Hepatocyte (in vitro differentiated cells): ENCODE data around the gene INO80C. TPM values are rescaled to one million over a fixed set of nuclear protein-coding genes. Genes with fewer than 3 reads are reported as not detected.

Source experiments
- DNase-seq: peaks from one replicate; pipeline ENCODE4 v3.0.0-alpha.2; 2016; ENCODE audit warnings: low spot score
- H2AFZ ChIP-seq: fragments of 200-600 bp; sonication (generic); 2 replicates; pipeline ENCODE4 v1.6.0; 2016; ENCODE audit warnings: antibody characterized with exemption, mild to moderate bottlenecking
- H3K27ac ChIP-seq: fragments of 200-600 bp; sonication (generic); 2 replicates; pipeline ENCODE4 v1.5.1; 2016; ENCODE audit warnings: mild to moderate bottlenecking
- H3K27me3 ChIP-seq: fragments of 200-600 bp; sonication (generic); 2 replicates; pipeline ENCODE4 v1.6.1; 2016
- H3K36me3 ChIP-seq: fragments of 200-600 bp; sonication (generic); replicated peaks from 2 replicates; pipeline ENCODE4 v1.5.1; 2016; ENCODE audit warnings: low read depth; ENCODE audit not compliant: insufficient read depth
- H3K4me1 ChIP-seq: fragments of 200-600 bp; sonication (generic); 2 replicates; pipeline ENCODE4 v1.5.1; 2016; ENCODE audit warnings: mild to moderate bottlenecking, moderate library complexity; ENCODE audit not compliant: insufficient read depth
- H3K4me2 ChIP-seq: fragments of 200-600 bp; sonication (generic); 2 replicates; pipeline ENCODE4 v1.6.0; 2016
- H3K4me3 ChIP-seq: fragments of 200-600 bp; sonication (generic); 2 replicates; pipeline ENCODE4 v1.5.1; 2016; ENCODE audit warnings: mild to moderate bottlenecking
- H3K79me2 ChIP-seq: fragments of 200-600 bp; sonication (generic); 2 replicates; pipeline ENCODE4 v1.6.0; 2017; ENCODE audit warnings: mild to moderate bottlenecking
- H3K9me2 ChIP-seq: fragments of 200-600 bp; sonication (generic); replicated peaks from 2 replicates; pipeline ENCODE4 v1.6.0; 2017; ENCODE audit warnings: mild to moderate bottlenecking; ENCODE audit not compliant: insufficient read depth
- H3K9me3 ChIP-seq: fragments of 200-600 bp; sonication (generic); 2 replicates; pipeline ENCODE4 v1.5.1; 2016; ENCODE audit warnings: low read depth, mild to moderate bottlenecking
- H4K20me1 ChIP-seq: fragments of 200-600 bp; sonication (generic); 2 replicates; pipeline ENCODE4 v1.6.0; 2016; ENCODE audit warnings: mild to moderate bottlenecking; ENCODE audit not compliant: insufficient read depth, poor library complexity, severe bottlenecking
- CTCF ChIP-seq: fragments of 200-600 bp; sonication (generic); IDR thresholded peaks from 2 replicates; pipeline ENCODE4 v1.5.1; 2016; ENCODE audit warnings: antibody characterized with exemption, mild to moderate bottlenecking; ENCODE audit not compliant: poor library complexity
- EZH2 ChIP-seq: fragments of 200-600 bp; sonication (generic); IDR thresholded peaks from 2 replicates; pipeline ENCODE4 v1.6.1; 2016; ENCODE audit warnings: antibody characterized with exemption, mild to moderate bottlenecking, borderline replicate concordance
- EZH2phosphoT487 ChIP-seq: fragments of 200-600 bp; sonication (generic); IDR thresholded peaks from one replicate; pipeline ENCODE4 v1.6.1; 2018; ENCODE audit warnings: antibody characterized with exemption, mild to moderate bottlenecking, low read depth, moderate library complexity; ENCODE audit not compliant: unreplicated experiment, severe bottlenecking
- WGBS: methylation state at CpG from one replicate; pipeline ENCODE4 v1.1.6; 2016; ENCODE audit warnings: low lambda C conversion rate; ENCODE audit errors: missing lambda C conversion rate; 5-methylcytosine and 5-hydroxymethylcytosine counted together
- polyA plus RNA-seq: library from polyadenylated mRNA; unstranded; fragments of >200 nt; fragmentation: Nextera tagmentation; extraction: Ambion mirVana; gene quantifications from 2 replicates; pipeline ENCODE4 v1.2.1, GENCODE V29; 2016
- total RNA-seq: library from RNA; depleted of rRNA; stranded (reverse); fragments of >200 nt; gene quantifications from 2 replicates; pipeline ENCODE4 v1.2.3, GENCODE V29; 2014

The INO80C gene
- total and polyA plus RNA-seq, 2 experiments from 2014 or later, result 16.5 to 25.1 TPM

GRCh38 chr18:35465329-35465728 is 32.4 kb downstream of the INO80C start:
- Histone ChIP-seq H3K4me2 (no peak overlapping the region), H3K27me3 (no peaks in the 10 kb centered on the region), H3K4me1 (peaks cover 13% of the 10 kb centered on the region), H4K20me1 (no peaks in the 10 kb centered on the region), H3K9me2 (no peaks in the 10 kb centered on the region), H3K4me3 (no peak overlapping the region), H3K27ac (no peak overlapping the region), H3K9me3 (no peaks in the 10 kb centered on the region), H3K36me3 (no peaks in the 10 kb centered on the region), H2AFZ (no peak overlapping the region), H3K79me2 (no peaks in the 10 kb centered on the region)
- WGBS, result 84% methylated on average over 1 of the region's 1 CpG
- DNase-seq, result no peak
- no peak for TF ChIP-seq EZH2
- TF ChIP-seq CTCF, result no peak
- TF ChIP-seq EZH2phosphoT487, result no peak

GRCh38 chr18:35464831-35465279 is 32.9 kb downstream of the INO80C start:
- H3K9me3 ChIP-seq, result no peaks in the 10 kb centered on the region
- peaks cover 10% of the 10 kb centered on the region for H3K4me1 ChIP-seq
- no peaks in the 10 kb centered on the region for H3K36me3 ChIP-seq
- TF ChIP-seq EZH2phosphoT487, result no peak
- TF ChIP-seq EZH2, result no peak
- TF ChIP-seq CTCF, result no peak
- H2AFZ ChIP-seq, result no peak overlapping the region
- no peak overlapping the region for H3K27ac ChIP-seq
- no peaks in the 10 kb centered on the region for H4K20me1 ChIP-seq
- 96% methylated on average over 2 of the region's 2 CpGs for WGBS
- no peak overlapping the region for H3K4me2 ChIP-seq
- DNase-seq, result no peak
- H3K9me2 ChIP-seq, result no peaks in the 10 kb centered on the region
- no peak overlapping the region for H3K4me3 ChIP-seq
- H3K79me2 ChIP-seq, result no peaks in the 10 kb centered on the region
- H3K27me3 ChIP-seq, result no peaks in the 10 kb centered on the region

GRCh38 chr18:35463827-35464226 is 33.9 kb downstream of the INO80C start:
- peaks cover 9% of the 10 kb centered on the region for H3K4me1 ChIP-seq
- H4K20me1 ChIP-seq, result no peaks in the 10 kb centered on the region
- H3K4me2 ChIP-seq, result no peak overlapping the region
- no peak overlapping the region for H3K27ac ChIP-seq
- TF ChIP-seq EZH2phosphoT487 (no peak), CTCF (no peak), EZH2 (no peak)
- H3K36me3 ChIP-seq, result no peaks in the 10 kb centered on the region
- H3K9me3 ChIP-seq, result no peaks in the 10 kb centered on the region
- no peaks in the 10 kb centered on the region for H3K79me2 ChIP-seq
- H3K4me3 ChIP-seq, result no peak overlapping the region
- no peaks in the 10 kb centered on the region for H3K27me3 ChIP-seq
- H3K9me2 ChIP-seq, result no peaks in the 10 kb centered on the region
- H2AFZ ChIP-seq, result no peak overlapping the region
- WGBS, result 86% methylated on average over 4 of the region's 4 CpGs
- no peak for DNase-seq

GRCh38 chr18:35463050-35463449 is 34.7 kb downstream of the INO80C start:
- Histone ChIP-seq H4K20me1 (no peaks in the 10 kb centered on the region), H2AFZ (no peak overlapping the region), H3K4me3 (no peak overlapping the region), H3K36me3 (no peaks in the 10 kb centered on the region), H3K4me1 (peaks cover 17% of the 10 kb centered on the region), H3K27ac (no peak overlapping the region), H3K79me2 (no peaks in the 10 kb centered on the region), H3K9me2 (no peaks in the 10 kb centered on the region), H3K4me2 (no peak overlapping the region), H3K9me3 (no peaks in the 10 kb centered on the region), H3K27me3 (no peaks in the 10 kb centered on the region)
- TF ChIP-seq EZH2phosphoT487 (no peak), EZH2 (no peak), CTCF (no peak)
- WGBS, result 78% methylated on average over 5 of the region's 5 CpGs
- no peak for DNase-seq
